Peyer's patch (tissue), 4 donors: ENCODE data around the gene ANKS6. TPM values are rescaled to one million over a fixed set of nuclear protein-coding genes. Genes with fewer than 3 reads are reported as not detected.

Source experiments
- DNase-seq, 3 donors: peaks; one replicate each; pipeline ENCODE4 v3.0.0-alpha.2; 2017 to 2019
- H3K27ac ChIP-seq, 4 donors: fragments of 200-600 bp; sonication (generic); one replicate each; pipeline ENCODE4 v1.5.1; 2016 to 2019
- H3K27me3 ChIP-seq, 2 donors: fragments of 200-600 bp; sonication (generic); one replicate each; pipeline ENCODE4 v1.5.1; 2019
- H3K36me3 ChIP-seq, 3 donors: fragments of 200-600 bp; sonication (generic); one replicate each; pipeline ENCODE4 v1.5.1; 2016 to 2019
- H3K4me1 ChIP-seq, 4 donors: fragments of 200-600 bp; sonication (generic); one replicate each; pipeline ENCODE4 v1.5.1; 2016 to 2019
- H3K4me3 ChIP-seq, 4 donors: fragments of 200-600 bp; sonication (generic); 1 replicate in 3 of 4; 2 replicates in 1 of 4; pipeline ENCODE4 v1.5.1; 2016 to 2019; ENCODE audit warnings: mild to moderate bottlenecking in 1 of 4
- H3K9me3 ChIP-seq, 4 donors: fragments of 200-600 bp; sonication (generic); one replicate each; pipeline ENCODE4 v1.5.1; 2016 to 2019; ENCODE audit warnings: mild to moderate bottlenecking in 1 of 4
- CTCF ChIP-seq, 6 experiments: fragments of 450-650 bp in 4 of 6; fragments of 200-600 bp in 2 of 6; sonication (generic) in 1 of 6; IDR thresholded peaks; one replicate each; pipeline ENCODE4 v1.5.1; 2017 to 2019; ENCODE audit warnings: antibody characterized with exemption in 6 of 6, mild to moderate bottlenecking in 3 of 6, moderate library complexity in 1 of 6
- POLR2A ChIP-seq, 2 donors: fragments of 450-650 bp; IDR thresholded peaks; one replicate each; pipeline ENCODE4 v1.5.1; 2017; ENCODE audit warnings: antibody characterized with exemption in 2 of 2, mild to moderate bottlenecking in 2 of 2, moderate library complexity in 2 of 2
- total RNA-seq, 4 donors: library from RNA; depleted of rRNA; stranded (reverse); fragments of >200 nt; gene quantifications; one replicate each; pipeline ENCODE4 v1.1.0, GENCODE V29; 2016

ANKS6 gene
- total RNA-seq, 4 donors from 2014 or later: 39.8 to 79.6 (median 54.6) TPM

- no peak for TF ChIP-seq POLR2A (IDR thresholded peaks at IDR 0.05)
- TF ChIP-seq CTCF (IDR thresholded peaks at IDR 0.05): no peak
- no peak overlapping the region for H3K4me3 ChIP-seq
- no peaks in the 10 kb centered on the region for H3K9me3 ChIP-seq
- H3K36me3 ChIP-seq: peaks cover 0 to 33% (median 0%) of the 10 kb centered on the region in 3 donors
- no peaks in the 10 kb centered on the region for H3K27me3 ChIP-seq
- H3K4me1 ChIP-seq: no peaks in the 10 kb centered on the region
- DNase-seq: no peak
- H3K27ac ChIP-seq: no peak overlapping the region
Measured at GRCh38 chr9:98766586-98766985, 29.8 kb downstream of the ANKS6 start.

GRCh38 chr9:98765256-98765655, 31.1 kb downstream of the ANKS6 start:
- no peaks in the 10 kb centered on the region for H3K9me3 ChIP-seq
- H3K4me3 ChIP-seq: no peak overlapping the region
- H3K36me3 ChIP-seq: peaks cover 0 to 31% (median 0%) of the 10 kb centered on the region in 3 donors
- no peaks in the 10 kb centered on the region for H3K27me3 ChIP-seq
- DNase-seq: no peak
- no peak overlapping the region for H3K27ac ChIP-seq
- TF ChIP-seq CTCF (IDR thresholded peaks at IDR 0.05) (no peak), POLR2A (IDR thresholded peaks at IDR 0.05) (no peak)
- H3K4me1 ChIP-seq: no peaks in the 10 kb centered on the region

GRCh38 chr9:98763986-98764745, 32.2 kb downstream of the ANKS6 start:
- Histone ChIP-seq H3K36me3 (peaks cover 0 to 40% (median 0%) of the 10 kb centered on the region in 3 donors), H3K4me3 (no peak overlapping the region), H3K27me3 (no peaks in the 10 kb centered on the region), H3K9me3 (no peaks in the 10 kb centered on the region), H3K4me1 (no peaks in the 10 kb centered on the region), H3K27ac (no peak overlapping the region)
- DNase-seq: no peak
- TF ChIP-seq CTCF (IDR thresholded peaks at IDR 0.05) (no peak), POLR2A (IDR thresholded peaks at IDR 0.05) (no peak)

- peaks cover 0 to 38% (median 0%) of the 10 kb centered on the region in 3 donors for H3K36me3 ChIP-seq
- no peak for TF ChIP-seq POLR2A (IDR thresholded peaks at IDR 0.05)
- TF ChIP-seq CTCF (IDR thresholded peaks at IDR 0.05): no peak
- no peaks in the 10 kb centered on the region for H3K27me3 ChIP-seq
- no peaks in the 10 kb centered on the region for H3K9me3 ChIP-seq
- H3K27ac ChIP-seq: no peak overlapping the region
- H3K4me3 ChIP-seq: no peak overlapping the region
- no peak for DNase-seq
- H3K4me1 ChIP-seq: no peaks in the 10 kb centered on the region
Measured at GRCh38 chr9:98760231-98760630, 36.1 kb downstream of the ANKS6 start.

- H3K27ac ChIP-seq: no peak overlapping the region
- H3K9me3 ChIP-seq: no peaks in the 10 kb centered on the region
- H3K4me3 ChIP-seq: no peak overlapping the region
- no peaks in the 10 kb centered on the region for H3K27me3 ChIP-seq
- H3K36me3 ChIP-seq: peaks cover 0 to 64% (median 0%) of the 10 kb centered on the region in 3 donors
- TF ChIP-seq POLR2A (IDR thresholded peaks at IDR 0.05) (no peak), CTCF (IDR thresholded peaks at IDR 0.05) (no peak)
- no peak for DNase-seq
- H3K4me1 ChIP-seq: no peaks in the 10 kb centered on the region
Measured at GRCh38 chr9:98755006-98755618, 41.2 kb downstream of the ANKS6 start.
